GM12865 (cell line): ENCODE data around the gene KRT12.
"Not testable (repeated sequence)": the region's sequence is repeated elsewhere in the genome, so short reads cannot be mapped to it uniquely, and the experiment has no call there.

Experiments used
- DNase-seq: peaks from one replicate; pipeline ENCODE4 v3.0.0; 2010; ENCODE audit warnings: low read depth
- H3K4me3 ChIP-seq: 2 replicates; pipeline ENCODE4 v1.5.1; 2011; ENCODE audit warnings: mild to moderate bottlenecking, low read depth, low read length, control low read depth
- CTCF ChIP-seq: IDR thresholded peaks from 2 replicates; pipeline ENCODE4 v1.5.1; 2011; ENCODE audit warnings: low read length, control low read depth, low read depth, inconsistent platforms; ENCODE audit not compliant: insufficient read depth; ENCODE audit errors: missing control alignments

Gene KRT12

GRCh38 chr17:40859536-40859935 lies 7.5 kb downstream of the KRT12 start:
- no peak for TF ChIP-seq CTCF
- no peak for DNase-seq
- H3K4me3 ChIP-seq = no peak overlapping the region

- not testable (repeated sequence) for H3K4me3 ChIP-seq, DNase-seq
Observed at GRCh38 chr17:40858667-40859066, 8.4 kb downstream of the KRT12 start.

GRCh38 chr17:40857535-40857934 lies 9.5 kb downstream of the KRT12 start:
- TF ChIP-seq CTCF = no peak
- H3K4me3 ChIP-seq = no peak overlapping the region
- no peak for DNase-seq

GRCh38 chr17:40854175-40854814 lies 12.7 kb downstream of the KRT12 start:
- no peak for TF ChIP-seq CTCF

GRCh38 chr17:40852364-40852763 lies 14.7 kb downstream of the KRT12 start:
- DNase-seq = no peak
- TF ChIP-seq CTCF = no peak
- H3K4me3 ChIP-seq = no peak overlapping the region

More at GRCh38 chr17:40854175-40854814, 12.7 kb downstream of the KRT12 start:
- no peak overlapping the region for H3K4me3 ChIP-seq
- no peak for DNase-seq

- no peak for TF ChIP-seq CTCF
- no peak overlapping the region for H3K4me3 ChIP-seq
- DNase-seq = no peak
Observed at GRCh38 chr17:40850293-40850972, 16.6 kb downstream of the KRT12 start.

- no peak for DNase-seq
- no peak for TF ChIP-seq CTCF
- no peak overlapping the region for H3K4me3 ChIP-seq
Observed at GRCh38 chr17:40849723-40850122, 17.3 kb downstream of the KRT12 start.
